IMR-90 (cell line): Measurements from ENCODE around the gene HIPK3. TPM values are rescaled to one million over a fixed set of nuclear protein-coding genes. Genes with fewer than 3 reads are reported as not detected.

Experiments
- ATAC-seq: fragments of 200-7000 bp; cut with Tn5 transposase; 2 replicates; pipeline ENCODE4 v1.9.1; 2020; ENCODE audit warnings: low read depth, mild to moderate bottlenecking, moderate library complexity
- BruUV-seq: library from RNA; stranded (reverse); fragments of 400-500 nt; replicated peaks from 2 replicates; lab custom pipeline; 2021; lab: Mats Ljungman, UMichigan
- CTCF ChIA-PET: fragments of 300-600 bp; formaldehyde crosslinking; extraction: SDS; loops from one replicate; lab custom pipeline; 2021; ENCODE audit warnings: antibody characterized with exemption; lab: Yijun Ruan, JAX
- POLR2A ChIA-PET: fragments of 300-600 bp; sonication (Branson Sonifier 250); formaldehyde crosslinking; loops from one replicate; lab custom pipeline; 2022; ENCODE audit warnings: antibody characterized with exemption; ENCODE audit not compliant: unreplicated experiment; lab: Charles Lee
- DNase-seq: peaks from one replicate; pipeline ENCODE4 v3.0.0; 2013
- H2AFZ ChIP-seq: replicated peaks from 2 replicates; pipeline ENCODE3; 2013; ENCODE audit warnings: low read length, mild to moderate bottlenecking; ENCODE audit not compliant: poor library complexity
- H2AK5ac ChIP-seq: 2 replicates; pipeline ENCODE4 v1.6.1; 2013; ENCODE audit warnings: low read depth, low read length, inconsistent platforms
- H2AK9ac ChIP-seq: replicated peaks from 2 replicates; pipeline ENCODE3; 2013; ENCODE audit warnings: mild to moderate bottlenecking, low read depth, low read length, moderate library complexity; ENCODE audit not compliant: poor library complexity
- H2BK120ac ChIP-seq: 2 replicates; pipeline ENCODE4 v1.6.1; 2013; ENCODE audit warnings: low read depth, low read length, inconsistent platforms
- H2BK15ac ChIP-seq: 3 replicates; pipeline ENCODE4 v1.6.1; 2013; ENCODE audit warnings: low read depth, low read length, inconsistent platforms
- H2BK20ac ChIP-seq: 2 replicates; pipeline ENCODE4 v1.6.1; 2013; ENCODE audit warnings: low read depth, mild to moderate bottlenecking, inconsistent platforms, low read length, moderate library complexity
- H2BK5ac ChIP-seq: 2 replicates; pipeline ENCODE4 v1.6.1; 2013; ENCODE audit warnings: mild to moderate bottlenecking, low read depth, low read length, inconsistent platforms; ENCODE audit not compliant: poor library complexity, severe bottlenecking
- H3K14ac ChIP-seq: replicated peaks from 2 replicates; pipeline ENCODE4 v1.6.1; 2013; ENCODE audit warnings: low read depth, low read length, inconsistent platforms
- H3K18ac ChIP-seq: 2 replicates; pipeline ENCODE4 v1.6.1; 2013; ENCODE audit warnings: low read depth, low read length, control low read depth
- H3K23ac ChIP-seq: 2 replicates; pipeline ENCODE4 v1.6.1; 2013; ENCODE audit warnings: low read depth, low read length, inconsistent platforms
- H3K27ac ChIP-seq: 2 replicates; pipeline ENCODE4 v1.5.1; 2013; ENCODE audit warnings: mild to moderate bottlenecking, control low read depth, low read length; ENCODE audit not compliant: insufficient read depth
- H3K27me3 ChIP-seq: 2 replicates; pipeline ENCODE4 v1.6.1; 2013; ENCODE audit warnings: low read length; ENCODE audit not compliant: control insufficient read depth, insufficient read depth
- H3K36me3 ChIP-seq: 2 replicates; pipeline ENCODE4 v1.6.1; 2013; ENCODE audit warnings: low read length, mixed read lengths; ENCODE audit not compliant: control insufficient read depth, insufficient read depth
- H3K4ac ChIP-seq: 2 replicates; pipeline ENCODE4 v1.6.1; 2013; ENCODE audit warnings: low read depth, low read length, inconsistent platforms
- H3K4me1 ChIP-seq: 2 replicates; pipeline ENCODE4 v1.6.1; 2013; ENCODE audit warnings: low read length, mixed read lengths; ENCODE audit not compliant: control insufficient read depth, insufficient read depth
- H3K4me2 ChIP-seq: 2 replicates; pipeline ENCODE4 v1.6.1; 2013; ENCODE audit warnings: low read depth, mild to moderate bottlenecking, control low read depth, low read length, moderate library complexity
- H3K4me3 ChIP-seq: 2 replicates; pipeline ENCODE4 v1.5.1; 2013; ENCODE audit warnings: low read depth, mild to moderate bottlenecking, control low read depth, low read length, moderate library complexity; ENCODE audit not compliant: insufficient read depth
- H3K56ac ChIP-seq: 2 replicates; pipeline ENCODE4 v1.6.1; 2013; ENCODE audit warnings: low read length, inconsistent platforms; ENCODE audit not compliant: insufficient read depth; ENCODE audit errors: extremely low read depth
- H3K79me1 ChIP-seq, 2 experiments: 2 replicates each; pipeline ENCODE4 v1.6.1; 2013; ENCODE audit warnings: low read length in 2 of 2, inconsistent platforms in 1 of 2, low read depth in 1 of 2
- H3K9ac ChIP-seq: 2 replicates; pipeline ENCODE4 v1.6.1; 2013; ENCODE audit warnings: low read depth, low read length, control low read depth
- H3K9me1 ChIP-seq: 2 replicates; pipeline ENCODE4 v1.6.1; 2013; ENCODE audit warnings: low read length, inconsistent platforms; ENCODE audit not compliant: insufficient read depth
- H3K9me3 ChIP-seq: 2 replicates; pipeline ENCODE4 v1.6.1; 2013; ENCODE audit warnings: low read length; ENCODE audit not compliant: control insufficient read depth, insufficient read depth
- H4K20me1 ChIP-seq: 2 replicates; pipeline ENCODE4 v1.6.1; 2013; ENCODE audit warnings: low read length, inconsistent platforms; ENCODE audit not compliant: insufficient read depth
- H4K5ac ChIP-seq: 2 replicates; pipeline ENCODE4 v1.6.1; 2013; ENCODE audit warnings: mild to moderate bottlenecking, low read depth, low read length, control low read depth
- H4K8ac ChIP-seq, 2 experiments: 2 replicates each; pipeline ENCODE4 v1.6.1; 2013; ENCODE audit warnings: low read depth in 2 of 2, low read length in 2 of 2, control low read depth in 1 of 2, inconsistent platforms in 1 of 2
- H4K91ac ChIP-seq: 2 replicates; pipeline ENCODE4 v1.6.1; 2013; ENCODE audit warnings: low read depth, low read length, inconsistent platforms; ENCODE audit not compliant: insufficient read depth
- BHLHE40 ChIP-seq: fragments of 150-350 bp; IDR thresholded peaks from 2 replicates; pipeline ENCODE4 v1.6.1; 2016; ENCODE audit warnings: mild to moderate bottlenecking, low read depth, low read length
- CEBPB ChIP-seq: IDR thresholded peaks from 2 replicates; pipeline ENCODE4 v1.6.1; 2012; ENCODE audit warnings: low read depth, low read length, improper control_type of control experiment
- CTCF ChIP-seq: conservative IDR thresholded peaks from 2 replicates; pipeline ENCODE4 v1.5.1; 2012; ENCODE audit warnings: mild to moderate bottlenecking, low read depth, low read length, improper control_type of control experiment
- FOS ChIP-seq: fragments of 150-350 bp; IDR thresholded peaks from 2 replicates; pipeline ENCODE4 v1.6.1; 2016; ENCODE audit warnings: low read depth, low read length
- MAZ ChIP-seq: IDR thresholded peaks from 2 replicates; pipeline ENCODE4 v1.6.1; 2012; ENCODE audit warnings: low read depth, mild to moderate bottlenecking, low read length, improper control_type of control experiment, moderate library complexity, borderline replicate concordance
- MXI1 ChIP-seq: IDR thresholded peaks from 2 replicates; pipeline ENCODE4 v1.6.1; 2012; ENCODE audit warnings: low read depth, mild to moderate bottlenecking, low read length, moderate library complexity, borderline replicate concordance
- RAD21 ChIP-seq: IDR thresholded peaks from 2 replicates; pipeline ENCODE4 v1.6.1; 2012; ENCODE audit warnings: low read length, improper control_type of control experiment
- RCOR1 ChIP-seq: IDR thresholded peaks from 2 replicates; pipeline ENCODE4 v1.6.1; 2012; ENCODE audit warnings: mild to moderate bottlenecking, low read length, improper control_type of control experiment; ENCODE audit not compliant: insufficient replicate concordance
- WGBS, 2 experiments: methylation state at CpG; one replicate each; pipeline versions ENCODE4 v1.1.5 to v1.1.7; 2013; ENCODE audit warnings: missing lambda C conversion rate in 2 of 2; ENCODE audit not compliant: insufficient read length in 1 of 2; ENCODE audit errors: extremely low coverage in 2 of 2; 5-methylcytosine and 5-hydroxymethylcytosine counted together
- dilution Hi-C: fragments of 300-500 bp; cut with HindIII; formaldehyde crosslinking; loops from one replicate; pipeline ENCODE4 v1.14.3; 2018; ENCODE audit warnings: low sequenced_read_pairs; ENCODE audit not compliant: unreplicated experiment
- in situ Hi-C: fragments of 300-500 bp; cut with MboI; formaldehyde crosslinking; loops from 3 replicates; pipeline ENCODE4 v1.14.3; 2019; ENCODE audit warnings: low sequenced_read_pairs, inconsistent platforms, mixed read lengths
- intact Hi-C: fragments of 100-400 bp; cut with micrococcal nuclease; formaldehyde crosslinking; loops from 2 replicates; pipeline ENCODE4 v1.10.0; 2022
- polyA plus RNA-seq, 3 experiments: library from polyadenylated mRNA; depleted of rRNA; stranded (reverse); fragments of >200 nt; gene quantifications; 2 replicates each; pipeline ENCODE4 v1.2.3, GENCODE V29; 2012; ENCODE audit warnings: low replicate concordance in 1 of 3
- total RNA-seq: library from RNA; depleted of rRNA; stranded (reverse); fragments of >200 nt; gene quantifications from 2 replicates; pipeline ENCODE4 v1.2.3, GENCODE V29; 2012

Gene HIPK3
- total and polyA plus RNA-seq, 2 of the 4 experiments (the other 2 are of a cell fraction) = 8.3 to 103 TPM

- dilution Hi-C loops = no loop called here
- Histone ChIP-seq H4K91ac (peak overlapping the region; percentile 24; the same call in 1 of the 2 replicates), H3K4me3 (no peak overlapping the region), H4K5ac (peak overlapping the region; percentile 48), H3K14ac (no peak overlapping the region), H3K79me1 (no peaks in the 10 kb centered on the region), H2AK9ac (no peak overlapping the region), H4K8ac (peak overlapping the region in 1 of 2 experiments; percentile 68; a peak in 2 of 4 replicates), H2AFZ (peak overlapping the region; percentile 28), H3K56ac (no peak overlapping the region), H4K20me1 (no peaks in the 10 kb centered on the region), H3K9me1 (no peaks in the 10 kb centered on the region), H3K18ac (peak overlapping the region; percentile 30; the same call in 1 of the 2 replicates), H2BK120ac (peak overlapping the region; percentile 9; the same call in 1 of the 2 replicates), H3K4me2 (peak overlapping the region; percentile 12; the same call in 1 of the 2 replicates), H2BK15ac (peak overlapping the region; percentile 29; the same call in 1 of the 3 replicates), H3K4me1 (peaks cover 4% of the 10 kb centered on the region), H3K9me3 (0 out of 2 replicates have a peak, but pooled peaks cover 2% of the 10 kb centered on the region), H2BK20ac (no peak overlapping the region), H2BK5ac (peak overlapping the region; percentile 40), H2AK5ac (peak overlapping the region; percentile 65; the same call in 1 of the 2 replicates), H3K27me3 (no peaks in the 10 kb centered on the region), H3K23ac (no peak overlapping the region), H3K36me3 (no peaks in the 10 kb centered on the region), H3K9ac (no peak overlapping the region; the same call in 1 of the 2 replicates), H3K4ac (peak overlapping the region; percentile 14), H3K27ac (peak overlapping the region; percentile 88)
- no CpG with 5 or more reads among the region's 6 CpGs for WGBS, 2 experiments
- intact Hi-C loops = no loop called here
- ChIA-PET POLR2A (no interaction called here), CTCF (no interaction called here)
- TF ChIP-seq CTCF (no peak), MXI1 (no peak), CEBPB (peak; percentile 70), RCOR1 (no peak), RAD21 (no peak), BHLHE40 (peak; percentile 46), MAZ (no peak), FOS (peak; percentile 32; the same call in 1 of the 2 replicates)
- ATAC-seq = peak; percentile 92
- in situ Hi-C loops = no loop called here
- BruUV-seq = no TSS peak
- DNase-seq = peak; percentile 77
These were observed 8.7 kb upstream of the HIPK3 start for GRCh38 chr11:33248416-33248971.
